ENCODE measurements around the gene LIX1L. TPM values are rescaled to one million over a fixed set of nuclear protein-coding genes. Genes with fewer than 3 reads are reported as not detected.

LIX1L gene
- total RNA-seq, 1 donor from 2014 or later: 27.6 TPM

DNA sequence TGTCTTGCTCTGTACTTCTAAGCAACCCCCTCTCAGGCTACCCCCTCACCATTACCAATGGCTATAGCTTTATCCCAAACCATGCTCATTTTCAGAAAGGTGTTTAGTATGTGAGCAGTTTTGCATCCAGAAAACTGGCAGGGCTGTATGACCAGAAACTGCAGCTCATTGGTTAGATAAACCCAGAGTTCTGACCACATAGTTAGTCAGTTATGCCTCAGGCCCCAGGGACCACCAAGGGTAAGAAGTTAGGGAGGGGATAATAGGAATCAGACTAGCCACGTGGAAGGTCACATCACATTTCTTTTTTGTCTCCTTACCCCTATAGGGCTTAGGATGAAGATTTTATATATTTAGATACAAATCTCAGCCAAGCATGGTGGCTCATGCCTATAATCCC lies 49.2 kb downstream of the LIX1L start:
- no peak for DNase-seq (ENCODE audit: low spot score in 2 of 2, unreplicated experiment in 2 of 2)
- H3K27me3 Mint-ChIP-seq (ENCODE audit: low read depth): no peaks in the 10 kb centered on the region
- peaks cover 5% of the 10 kb centered on the region for H3K4me1 Mint-ChIP-seq
- no peak overlapping the region for H3K4me3 Mint-ChIP-seq
- TF ChIP-seq, protein P1, sequence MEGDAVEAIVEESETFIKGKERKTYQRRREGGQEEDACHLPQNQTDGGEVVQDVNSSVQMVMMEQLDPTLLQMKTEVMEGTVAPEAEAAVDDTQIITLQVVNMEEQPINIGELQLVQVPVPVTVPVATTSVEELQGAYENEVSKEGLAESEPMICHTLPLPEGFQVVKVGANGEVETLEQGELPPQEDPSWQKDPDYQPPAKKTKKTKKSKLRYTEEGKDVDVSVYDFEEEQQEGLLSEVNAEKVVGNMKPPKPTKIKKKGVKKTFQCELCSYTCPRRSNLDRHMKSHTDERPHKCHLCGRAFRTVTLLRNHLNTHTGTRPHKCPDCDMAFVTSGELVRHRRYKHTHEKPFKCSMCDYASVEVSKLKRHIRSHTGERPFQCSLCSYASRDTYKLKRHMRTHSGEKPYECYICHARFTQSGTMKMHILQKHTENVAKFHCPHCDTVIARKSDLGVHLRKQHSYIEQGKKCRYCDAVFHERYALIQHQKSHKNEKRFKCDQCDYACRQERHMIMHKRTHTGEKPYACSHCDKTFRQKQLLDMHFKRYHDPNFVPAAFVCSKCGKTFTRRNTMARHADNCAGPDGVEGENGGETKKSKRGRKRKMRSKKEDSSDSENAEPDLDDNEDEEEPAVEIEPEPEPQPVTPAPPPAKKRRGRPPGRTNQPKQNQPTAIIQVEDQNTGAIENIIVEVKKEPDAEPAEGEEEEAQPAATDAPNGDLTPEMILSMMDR (IDR thresholded peaks at IDR 0.05; ENCODE audit: unreplicated experiment): no peak
- peaks cover 14% of the 10 kb centered on the region for H3K36me3 Mint-ChIP-seq
- no peak overlapping the region for H3K27ac Mint-ChIP-seq
- H3K9me3 Mint-ChIP-seq: no peaks in the 10 kb centered on the region

- peaks cover 6% of the 10 kb centered on the region for H3K36me3 Mint-ChIP-seq
- peaks cover 5% of the 10 kb centered on the region for H3K4me1 Mint-ChIP-seq
- no peak overlapping the region for H3K4me3 Mint-ChIP-seq
- H3K27ac Mint-ChIP-seq: no peak overlapping the region
- no peaks in the 10 kb centered on the region for H3K9me3 Mint-ChIP-seq
- TF ChIP-seq, protein P1 (IDR thresholded peaks at IDR 0.05; ENCODE audit: unreplicated experiment): no peak
- H3K27me3 Mint-ChIP-seq (ENCODE audit: low read depth): no peaks in the 10 kb centered on the region
- DNase-seq (ENCODE audit: low spot score in 2 of 2, unreplicated experiment in 2 of 2): no peak
Observed at GRCh38 chr1:145906954-145907753, 50.7 kb downstream of the LIX1L start.

GRCh38 chr1:145901312-145902021 lies 56.4 kb downstream of the LIX1L start:
- Mint-ChIP-seq H3K9me3 (no peaks in the 10 kb centered on the region), H3K36me3 (no peaks in the 10 kb centered on the region), H3K27me3 (ENCODE audit: low read depth) (peaks cover 2% of the 10 kb centered on the region), H3K4me1 (no peaks in the 10 kb centered on the region), H3K27ac (no peak overlapping the region), H3K4me3 (no peak overlapping the region)
- TF ChIP-seq, protein P1 (IDR thresholded peaks at IDR 0.05; ENCODE audit: unreplicated experiment): no peak
- no peak for DNase-seq (ENCODE audit: low spot score in 2 of 2, unreplicated experiment in 2 of 2)

GRCh38 chr1:145898756-145899155 lies 59.1 kb downstream of the LIX1L start:
- DNase-seq (ENCODE audit: low spot score in 2 of 2, unreplicated experiment in 2 of 2): no peak
- no peak overlapping the region for H3K27ac Mint-ChIP-seq
- TF ChIP-seq, protein P1 (IDR thresholded peaks at IDR 0.05; ENCODE audit: unreplicated experiment): no peak
- no peaks in the 10 kb centered on the region for H3K9me3 Mint-ChIP-seq
- H3K27me3 Mint-ChIP-seq (ENCODE audit: low read depth): peaks cover 4% of the 10 kb centered on the region
- no peaks in the 10 kb centered on the region for H3K4me1 Mint-ChIP-seq
- no peak overlapping the region for H3K4me3 Mint-ChIP-seq
- no peaks in the 10 kb centered on the region for H3K36me3 Mint-ChIP-seq

GRCh38 chr1:145897969-145898368 lies 59.8 kb downstream of the LIX1L start:
- Mint-ChIP-seq H3K27ac (no peak overlapping the region), H3K4me1 (peaks cover 3% of the 10 kb centered on the region), H3K4me3 (no peak overlapping the region), H3K9me3 (no peaks in the 10 kb centered on the region), H3K36me3 (no peaks in the 10 kb centered on the region), H3K27me3 (ENCODE audit: low read depth) (peaks cover 4% of the 10 kb centered on the region)
- TF ChIP-seq, protein P1 (IDR thresholded peaks at IDR 0.05; ENCODE audit: unreplicated experiment): no peak
- DNase-seq (ENCODE audit: low spot score in 2 of 2, unreplicated experiment in 2 of 2): no peak

Data from mesothelial cell of epicardium (in vitro differentiated cells).